Smooth muscle cell (in vitro differentiated cells): ENCODE measurements around the gene TRIM24. TPM values are rescaled to one million over a fixed set of nuclear protein-coding genes. Genes with fewer than 3 reads are reported as not detected.
"Not testable (repeated sequence)": the region's sequence is repeated elsewhere in the genome, so short reads cannot be mapped to it uniquely, and the experiment has no call there.

Source experiments
- DNase-seq: peaks from one replicate; lab custom pipeline; 2025; ENCODE audit not compliant: unreplicated experiment; lab: John Stamatoyannopoulos, UW
- H2AFZ ChIP-seq: fragments of 200-600 bp; sonication (generic); 2 replicates; pipeline ENCODE4 v1.6.0; 2016; ENCODE audit warnings: antibody characterized with exemption, low read depth, mild to moderate bottlenecking
- H3F3A ChIP-seq: fragments of 200-600 bp; sonication (generic); 2 replicates; pipeline ENCODE4 v1.6.0; 2017; ENCODE audit warnings: antibody characterized with exemption, low read depth
- H3K27ac ChIP-seq: fragments of 200-600 bp; sonication (generic); 2 replicates; pipeline ENCODE4 v1.5.1; 2016; ENCODE audit warnings: low read depth, mild to moderate bottlenecking
- H3K27me3 ChIP-seq: fragments of 200-600 bp; sonication (generic); 2 replicates; pipeline ENCODE4 v1.6.1; 2016; ENCODE audit warnings: low read depth, mild to moderate bottlenecking
- H3K36me3 ChIP-seq: fragments of 200-600 bp; sonication (generic); 2 replicates; pipeline ENCODE4 v1.5.1; 2016; ENCODE audit warnings: low read depth
- H3K4me1 ChIP-seq: fragments of 200-600 bp; sonication (generic); 2 replicates; pipeline ENCODE4 v1.5.1; 2016; ENCODE audit warnings: low read depth
- H3K4me2 ChIP-seq: fragments of 200-600 bp; sonication (generic); 2 replicates; pipeline ENCODE4 v1.6.0; 2016; ENCODE audit warnings: mild to moderate bottlenecking
- H3K4me3 ChIP-seq: fragments of 200-600 bp; sonication (generic); 2 replicates; pipeline ENCODE4 v1.5.1; 2016; ENCODE audit warnings: mild to moderate bottlenecking
- H3K79me2 ChIP-seq: fragments of 200-600 bp; sonication (generic); 2 replicates; pipeline ENCODE4 v1.6.0; 2016; ENCODE audit warnings: low read depth, mild to moderate bottlenecking
- H3K9ac ChIP-seq: fragments of 200-600 bp; sonication (generic); 2 replicates; pipeline ENCODE4 v1.6.0; 2016; ENCODE audit warnings: low read depth
- H3K9me3 ChIP-seq: fragments of 200-600 bp; sonication (generic); replicated peaks from 2 replicates; pipeline ENCODE4 v1.5.1; 2016; ENCODE audit warnings: low read depth
- H4K20me1 ChIP-seq: fragments of 200-600 bp; sonication (generic); 2 replicates; pipeline ENCODE4 v1.6.0; 2016; ENCODE audit warnings: low read depth
- WGBS: methylation state at CpG from one replicate; pipeline ENCODE4 v1.1.7; 2016; ENCODE audit warnings: low lambda C conversion rate; 5-methylcytosine and 5-hydroxymethylcytosine counted together
- polyA plus RNA-seq: library from polyadenylated mRNA; unstranded; fragments of >200 nt; fragmentation: Nextera tagmentation; extraction: Ambion mirVana; gene quantifications from 2 replicates; pipeline ENCODE4 v1.2.1, GENCODE V29; 2016
- total RNA-seq: library from RNA; depleted of rRNA; stranded (reverse); fragments of >200 nt; gene quantifications from 2 replicates; pipeline ENCODE4 v1.2.3, GENCODE V29; 2014
- TF ChIP-seq, protein P1 (sequence below): fragments of 200-600 bp; sonication (generic); IDR thresholded peaks from 2 replicates; pipeline ENCODE4 v1.5.1; 2017; ENCODE audit warnings: borderline replicate concordance, mild to moderate bottlenecking, antibody characterized with exemption; ENCODE audit not compliant: insufficient read depth, poor library complexity, severe bottlenecking

TRIM24 gene
- total and polyA plus RNA-seq, 2 experiments from 2014 or later, result 24.9 to 60.7 TPM

DNA sequence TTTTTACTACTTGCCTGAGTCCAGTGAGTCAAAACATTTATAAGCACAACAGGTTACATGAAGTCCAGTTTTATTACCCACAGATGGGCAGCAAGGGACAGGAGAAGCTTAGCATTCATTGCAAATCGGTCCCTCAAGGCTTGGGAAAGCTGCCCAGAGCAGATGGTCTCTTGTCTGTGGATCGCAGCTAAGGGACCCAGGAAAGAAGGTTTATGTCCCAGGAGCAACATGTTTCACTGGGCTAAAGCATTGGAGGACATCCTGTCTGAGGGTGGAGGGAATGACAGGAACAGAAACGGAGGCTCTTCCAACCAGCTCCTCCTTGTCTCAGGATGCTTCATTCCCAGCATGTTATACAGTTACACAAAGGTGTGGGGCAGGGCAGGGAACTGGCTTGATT is 39.3 kb downstream of the TRIM24 start:
- H4K20me1 ChIP-seq, result peaks cover 92% of the 10 kb centered on the region
- no peaks in the 10 kb centered on the region for H3K4me1 ChIP-seq
- no peaks in the 10 kb centered on the region for H3K27me3 ChIP-seq
- no peak overlapping the region for H3K4me3 ChIP-seq
- no peak overlapping the region for H3K27ac ChIP-seq
- H3F3A ChIP-seq, result peaks cover 4% of the 10 kb centered on the region
- TF ChIP-seq, protein P1, sequence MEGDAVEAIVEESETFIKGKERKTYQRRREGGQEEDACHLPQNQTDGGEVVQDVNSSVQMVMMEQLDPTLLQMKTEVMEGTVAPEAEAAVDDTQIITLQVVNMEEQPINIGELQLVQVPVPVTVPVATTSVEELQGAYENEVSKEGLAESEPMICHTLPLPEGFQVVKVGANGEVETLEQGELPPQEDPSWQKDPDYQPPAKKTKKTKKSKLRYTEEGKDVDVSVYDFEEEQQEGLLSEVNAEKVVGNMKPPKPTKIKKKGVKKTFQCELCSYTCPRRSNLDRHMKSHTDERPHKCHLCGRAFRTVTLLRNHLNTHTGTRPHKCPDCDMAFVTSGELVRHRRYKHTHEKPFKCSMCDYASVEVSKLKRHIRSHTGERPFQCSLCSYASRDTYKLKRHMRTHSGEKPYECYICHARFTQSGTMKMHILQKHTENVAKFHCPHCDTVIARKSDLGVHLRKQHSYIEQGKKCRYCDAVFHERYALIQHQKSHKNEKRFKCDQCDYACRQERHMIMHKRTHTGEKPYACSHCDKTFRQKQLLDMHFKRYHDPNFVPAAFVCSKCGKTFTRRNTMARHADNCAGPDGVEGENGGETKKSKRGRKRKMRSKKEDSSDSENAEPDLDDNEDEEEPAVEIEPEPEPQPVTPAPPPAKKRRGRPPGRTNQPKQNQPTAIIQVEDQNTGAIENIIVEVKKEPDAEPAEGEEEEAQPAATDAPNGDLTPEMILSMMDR, result no peak
- no peak for DNase-seq
- H3K79me2 ChIP-seq, result peaks cover 100% of the 10 kb centered on the region
- 91% methylated on average over 3 of the region's 3 CpGs for WGBS
- no peak overlapping the region for H2AFZ ChIP-seq
- peaks cover 4% of the 10 kb centered on the region for H3K36me3 ChIP-seq
- no peak overlapping the region for H3K9ac ChIP-seq
- no peaks in the 10 kb centered on the region for H3K9me3 ChIP-seq
- H3K4me2 ChIP-seq, result no peak overlapping the region

DNA sequence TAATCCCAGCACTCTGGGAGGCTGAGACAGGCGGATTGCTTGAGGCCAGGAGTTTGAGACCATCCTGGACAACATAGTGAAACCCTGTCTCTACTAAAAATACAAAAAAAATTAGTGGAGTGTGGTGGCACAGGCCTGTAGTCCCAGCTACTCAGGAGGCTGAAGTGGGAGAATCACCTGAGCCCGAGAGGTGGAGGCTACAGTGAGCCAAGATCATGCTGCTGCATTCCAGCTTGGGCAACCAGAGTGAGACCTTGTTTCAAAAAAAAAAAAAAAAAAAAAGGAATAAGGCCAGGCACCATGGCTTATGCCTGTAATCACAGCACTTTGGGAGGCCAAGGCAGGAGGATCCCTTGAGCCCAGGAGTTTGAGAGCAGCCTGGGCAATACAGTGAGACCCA is 40.2 kb downstream of the TRIM24 start:
- Histone ChIP-seq H4K20me1 (peaks cover 85% of the 10 kb centered on the region), H3K79me2 (peaks cover 100% of the 10 kb centered on the region)
- H3K4me2 ChIP-seq, H3K4me1 ChIP-seq, H2AFZ ChIP-seq, H3K4me3 ChIP-seq, DNase-seq, H3K9ac ChIP-seq, H3F3A ChIP-seq, H3K27me3 ChIP-seq, H3K36me3 ChIP-seq, H3K9me3 ChIP-seq, H3K27ac ChIP-seq: not testable (repeated sequence)
- 100% methylated on average over 2 of the region's 2 CpGs for WGBS

DNA sequence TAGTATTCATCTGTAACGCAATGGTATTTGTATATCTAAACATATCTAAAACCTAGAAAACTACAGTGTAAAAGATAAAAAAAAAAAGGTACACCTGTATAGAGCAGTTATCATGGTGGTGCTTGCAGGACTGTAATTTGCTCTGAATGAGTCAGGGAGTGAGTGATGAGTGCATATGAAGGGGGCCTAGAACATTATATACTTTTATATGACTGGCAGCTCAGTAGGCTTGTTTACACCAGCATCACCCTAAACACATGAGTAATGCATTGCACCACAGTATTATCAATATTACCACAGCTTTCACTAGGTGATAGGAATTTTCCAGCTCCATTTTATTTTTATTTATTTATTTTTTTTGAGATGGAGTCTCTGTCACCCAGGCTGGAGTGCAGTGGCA is 40.8 kb downstream of the TRIM24 start:
- Histone ChIP-seq H3K4me2 (no peak overlapping the region), H3K4me3 (no peak overlapping the region), H3K9me3 (no peaks in the 10 kb centered on the region), H2AFZ (no peak overlapping the region), H4K20me1 (peaks cover 84% of the 10 kb centered on the region), H3K27ac (no peak overlapping the region), H3K9ac (no peak overlapping the region), H3K4me1 (no peaks in the 10 kb centered on the region), H3K79me2 (peaks cover 100% of the 10 kb centered on the region), H3F3A (peaks cover under 1% of the 10 kb centered on the region), H3K36me3 (peaks cover 7% of the 10 kb centered on the region), H3K27me3 (no peaks in the 10 kb centered on the region)
- TF ChIP-seq, protein P1, result no peak
- 93% methylated on average over 1 of the region's 1 CpG for WGBS
- DNase-seq, result no peak

DNA sequence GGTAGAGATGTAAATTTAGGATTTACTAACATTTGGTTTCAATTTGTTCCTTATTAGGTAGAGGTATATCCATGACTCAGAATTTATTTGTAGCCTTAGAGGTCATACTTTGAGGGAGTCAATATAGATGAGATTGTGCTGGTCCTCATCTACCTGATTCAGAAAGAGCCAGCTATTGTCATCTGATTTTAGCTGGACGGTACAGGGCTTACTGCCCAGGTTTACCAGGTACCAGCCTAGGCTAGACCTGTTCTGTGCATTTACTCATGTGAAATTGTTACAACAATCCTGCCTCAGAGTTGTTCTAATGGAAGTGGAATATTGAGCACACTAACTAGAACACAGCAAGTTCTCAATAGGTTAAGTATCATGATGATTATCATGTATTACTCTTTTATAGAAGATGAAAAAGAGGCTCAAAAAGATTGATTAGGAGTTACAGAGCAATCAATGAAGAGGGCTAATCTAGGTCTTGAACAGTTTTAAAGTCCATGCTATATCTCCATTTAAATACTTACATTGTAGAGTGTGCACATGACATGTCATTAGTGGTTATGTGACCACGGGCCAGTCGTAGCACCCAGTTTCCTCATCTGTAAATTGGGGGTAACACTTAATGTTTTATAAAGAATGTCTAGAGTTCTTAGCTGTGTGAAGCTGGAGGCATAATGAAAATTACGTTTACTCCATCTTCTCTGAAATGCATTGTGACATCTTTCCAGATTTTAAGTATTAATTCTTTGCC is 42.1 kb downstream of the TRIM24 start:
- Histone ChIP-seq H2AFZ (no peak overlapping the region), H3K79me2 (peaks cover 100% of the 10 kb centered on the region), H4K20me1 (peaks cover 82% of the 10 kb centered on the region), H3K4me1 (no peaks in the 10 kb centered on the region), H3K27ac (no peak overlapping the region), H3K9ac (no peak overlapping the region), H3K9me3 (no peaks in the 10 kb centered on the region), H3K27me3 (no peaks in the 10 kb centered on the region), H3K4me2 (no peak overlapping the region), H3F3A (no peaks in the 10 kb centered on the region), H3K36me3 (peaks cover 3% of the 10 kb centered on the region), H3K4me3 (no peak overlapping the region)
- TF ChIP-seq, protein P1, result no peak
- no peak for DNase-seq
- WGBS, result 90% methylated on average over 4 of the region's 4 CpGs
